ENCODE measurements around the gene TRABD2B.

DNA sequence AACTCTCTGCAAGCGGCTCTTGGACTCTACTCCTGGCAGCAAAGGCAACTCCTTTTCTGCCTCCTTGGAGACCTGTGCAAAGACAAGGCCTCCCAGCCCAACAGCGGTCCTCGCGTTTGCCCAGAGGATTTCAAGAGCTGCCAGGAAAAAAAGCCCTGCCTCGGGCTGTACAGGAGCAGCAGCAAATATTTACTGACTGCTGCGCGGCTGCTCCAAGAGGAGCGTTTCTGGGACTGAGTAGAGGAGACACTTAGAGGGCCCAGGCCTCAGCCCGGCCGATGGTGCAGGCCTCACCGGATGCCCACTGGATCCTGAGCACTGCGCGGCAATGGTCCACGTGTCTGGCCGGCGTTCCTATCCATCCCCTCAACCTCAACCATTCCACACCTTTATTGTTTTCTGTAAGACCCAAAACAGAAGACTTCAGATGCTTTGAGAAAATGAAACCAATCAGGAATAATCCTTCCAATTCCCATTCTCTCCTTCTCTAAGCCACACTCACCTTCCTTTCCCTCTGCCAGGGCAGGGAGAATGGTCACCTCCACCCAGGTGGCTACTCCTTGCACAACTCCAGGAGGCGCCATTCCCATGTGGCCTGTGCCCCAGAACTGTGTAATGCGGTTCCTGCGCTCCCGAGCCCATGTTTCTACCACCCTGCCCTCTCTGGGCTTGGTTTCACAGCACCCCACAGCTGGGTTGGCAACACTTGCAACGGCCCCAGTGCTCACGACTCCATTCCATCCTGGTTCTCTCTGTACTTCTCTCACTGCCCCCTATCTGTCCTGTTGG is 215.8 kb downstream of the TRABD2B start:
- TF ChIP-seq RAD21 (IDR thresholded peaks at IDR 0.05) (no peak), JUND (IDR thresholded peaks at IDR 0.05) (no peak), SP1 (IDR thresholded peaks at IDR 0.05) (no peak), GABPA (IDR thresholded peaks at IDR 0.05 in 1 of 2, conservative IDR thresholded peaks at IDR 0.05 in 1 of 2) (no peak), RXRA (IDR thresholded peaks at IDR 0.05) (no peak), YY1 (IDR thresholded peaks at IDR 0.05) (no peak), TAF1 (conservative IDR thresholded peaks at IDR 0.05) (no peak)
- TF ChIP-seq, protein P1, sequence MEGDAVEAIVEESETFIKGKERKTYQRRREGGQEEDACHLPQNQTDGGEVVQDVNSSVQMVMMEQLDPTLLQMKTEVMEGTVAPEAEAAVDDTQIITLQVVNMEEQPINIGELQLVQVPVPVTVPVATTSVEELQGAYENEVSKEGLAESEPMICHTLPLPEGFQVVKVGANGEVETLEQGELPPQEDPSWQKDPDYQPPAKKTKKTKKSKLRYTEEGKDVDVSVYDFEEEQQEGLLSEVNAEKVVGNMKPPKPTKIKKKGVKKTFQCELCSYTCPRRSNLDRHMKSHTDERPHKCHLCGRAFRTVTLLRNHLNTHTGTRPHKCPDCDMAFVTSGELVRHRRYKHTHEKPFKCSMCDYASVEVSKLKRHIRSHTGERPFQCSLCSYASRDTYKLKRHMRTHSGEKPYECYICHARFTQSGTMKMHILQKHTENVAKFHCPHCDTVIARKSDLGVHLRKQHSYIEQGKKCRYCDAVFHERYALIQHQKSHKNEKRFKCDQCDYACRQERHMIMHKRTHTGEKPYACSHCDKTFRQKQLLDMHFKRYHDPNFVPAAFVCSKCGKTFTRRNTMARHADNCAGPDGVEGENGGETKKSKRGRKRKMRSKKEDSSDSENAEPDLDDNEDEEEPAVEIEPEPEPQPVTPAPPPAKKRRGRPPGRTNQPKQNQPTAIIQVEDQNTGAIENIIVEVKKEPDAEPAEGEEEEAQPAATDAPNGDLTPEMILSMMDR (IDR thresholded peaks at IDR 0.05; ENCODE audit: low read depth, low read length, missing input control): no peak
- TF ChIP-seq, protein P2, sequence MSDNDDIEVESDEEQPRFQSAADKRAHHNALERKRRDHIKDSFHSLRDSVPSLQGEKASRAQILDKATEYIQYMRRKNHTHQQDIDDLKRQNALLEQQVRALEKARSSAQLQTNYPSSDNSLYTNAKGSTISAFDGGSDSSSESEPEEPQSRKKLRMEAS (IDR thresholded peaks at IDR 0.05): no peak
- TF ChIP-seq, protein P3, sequence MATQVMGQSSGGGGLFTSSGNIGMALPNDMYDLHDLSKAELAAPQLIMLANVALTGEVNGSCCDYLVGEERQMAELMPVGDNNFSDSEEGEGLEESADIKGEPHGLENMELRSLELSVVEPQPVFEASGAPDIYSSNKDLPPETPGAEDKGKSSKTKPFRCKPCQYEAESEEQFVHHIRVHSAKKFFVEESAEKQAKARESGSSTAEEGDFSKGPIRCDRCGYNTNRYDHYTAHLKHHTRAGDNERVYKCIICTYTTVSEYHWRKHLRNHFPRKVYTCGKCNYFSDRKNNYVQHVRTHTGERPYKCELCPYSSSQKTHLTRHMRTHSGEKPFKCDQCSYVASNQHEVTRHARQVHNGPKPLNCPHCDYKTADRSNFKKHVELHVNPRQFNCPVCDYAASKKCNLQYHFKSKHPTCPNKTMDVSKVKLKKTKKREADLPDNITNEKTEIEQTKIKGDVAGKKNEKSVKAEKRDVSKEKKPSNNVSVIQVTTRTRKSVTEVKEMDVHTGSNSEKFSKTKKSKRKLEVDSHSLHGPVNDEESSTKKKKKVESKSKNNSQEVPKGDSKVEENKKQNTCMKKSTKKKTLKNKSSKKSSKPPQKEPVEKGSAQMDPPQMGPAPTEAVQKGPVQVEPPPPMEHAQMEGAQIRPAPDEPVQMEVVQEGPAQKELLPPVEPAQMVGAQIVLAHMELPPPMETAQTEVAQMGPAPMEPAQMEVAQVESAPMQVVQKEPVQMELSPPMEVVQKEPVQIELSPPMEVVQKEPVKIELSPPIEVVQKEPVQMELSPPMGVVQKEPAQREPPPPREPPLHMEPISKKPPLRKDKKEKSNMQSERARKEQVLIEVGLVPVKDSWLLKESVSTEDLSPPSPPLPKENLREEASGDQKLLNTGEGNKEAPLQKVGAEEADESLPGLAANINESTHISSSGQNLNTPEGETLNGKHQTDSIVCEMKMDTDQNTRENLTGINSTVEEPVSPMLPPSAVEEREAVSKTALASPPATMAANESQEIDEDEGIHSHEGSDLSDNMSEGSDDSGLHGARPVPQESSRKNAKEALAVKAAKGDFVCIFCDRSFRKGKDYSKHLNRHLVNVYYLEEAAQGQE (IDR thresholded peaks at IDR 0.05): no peak
